ENCODE results near the gene SSH3.

SSH3 gene, protein sequence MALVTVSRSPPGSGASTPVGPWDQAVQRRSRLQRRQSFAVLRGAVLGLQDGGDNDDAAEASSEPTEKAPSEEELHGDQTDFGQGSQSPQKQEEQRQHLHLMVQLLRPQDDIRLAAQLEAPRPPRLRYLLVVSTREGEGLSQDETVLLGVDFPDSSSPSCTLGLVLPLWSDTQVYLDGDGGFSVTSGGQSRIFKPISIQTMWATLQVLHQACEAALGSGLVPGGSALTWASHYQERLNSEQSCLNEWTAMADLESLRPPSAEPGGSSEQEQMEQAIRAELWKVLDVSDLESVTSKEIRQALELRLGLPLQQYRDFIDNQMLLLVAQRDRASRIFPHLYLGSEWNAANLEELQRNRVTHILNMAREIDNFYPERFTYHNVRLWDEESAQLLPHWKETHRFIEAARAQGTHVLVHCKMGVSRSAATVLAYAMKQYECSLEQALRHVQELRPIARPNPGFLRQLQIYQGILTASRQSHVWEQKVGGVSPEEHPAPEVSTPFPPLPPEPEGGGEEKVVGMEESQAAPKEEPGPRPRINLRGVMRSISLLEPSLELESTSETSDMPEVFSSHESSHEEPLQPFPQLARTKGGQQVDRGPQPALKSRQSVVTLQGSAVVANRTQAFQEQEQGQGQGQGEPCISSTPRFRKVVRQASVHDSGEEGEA

GRCh38 chr11:67303132-67303834, at the start of gene SSH3:
Gene SSH3 (plus strand): TSS chr11:67303530. CDS start chr11:67303626, 96 bp downstream.
- DNase-seq, result peak; percentile 68

GRCh38 chr11:67253872-67254624, 49.3 kb upstream of the SSH3 start:
- DNase-seq, result no peak

GRCh38 chr11:67254798-67255197, 48.5 kb upstream of the SSH3 start:
- DNase-seq, result no peak

GRCh38 chr11:67255353-67255752, 48.0 kb upstream of the SSH3 start:
- no peak for DNase-seq

DNA sequence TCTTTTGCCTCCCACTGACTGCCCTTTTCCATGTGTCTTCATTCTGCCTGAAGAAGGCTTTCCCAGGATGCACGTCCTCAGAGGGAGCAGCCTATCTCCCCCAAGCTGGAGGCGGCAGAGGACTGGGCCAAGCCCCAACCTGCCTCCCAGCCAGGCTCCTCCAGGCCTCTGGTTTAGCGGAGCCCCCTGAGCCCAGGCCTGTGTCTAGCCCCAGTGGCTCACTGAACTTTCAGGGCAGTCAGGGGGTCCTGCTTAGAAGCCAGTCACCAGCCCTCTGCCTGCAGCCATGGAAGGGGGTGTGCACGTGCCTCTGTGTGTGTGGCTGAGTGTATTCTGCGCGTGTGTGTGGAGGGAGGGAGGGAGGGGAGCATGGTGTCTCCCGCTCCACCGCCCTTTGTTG, 47.5 kb upstream of the SSH3 start:
- DNase-seq, result no peak

DNA sequence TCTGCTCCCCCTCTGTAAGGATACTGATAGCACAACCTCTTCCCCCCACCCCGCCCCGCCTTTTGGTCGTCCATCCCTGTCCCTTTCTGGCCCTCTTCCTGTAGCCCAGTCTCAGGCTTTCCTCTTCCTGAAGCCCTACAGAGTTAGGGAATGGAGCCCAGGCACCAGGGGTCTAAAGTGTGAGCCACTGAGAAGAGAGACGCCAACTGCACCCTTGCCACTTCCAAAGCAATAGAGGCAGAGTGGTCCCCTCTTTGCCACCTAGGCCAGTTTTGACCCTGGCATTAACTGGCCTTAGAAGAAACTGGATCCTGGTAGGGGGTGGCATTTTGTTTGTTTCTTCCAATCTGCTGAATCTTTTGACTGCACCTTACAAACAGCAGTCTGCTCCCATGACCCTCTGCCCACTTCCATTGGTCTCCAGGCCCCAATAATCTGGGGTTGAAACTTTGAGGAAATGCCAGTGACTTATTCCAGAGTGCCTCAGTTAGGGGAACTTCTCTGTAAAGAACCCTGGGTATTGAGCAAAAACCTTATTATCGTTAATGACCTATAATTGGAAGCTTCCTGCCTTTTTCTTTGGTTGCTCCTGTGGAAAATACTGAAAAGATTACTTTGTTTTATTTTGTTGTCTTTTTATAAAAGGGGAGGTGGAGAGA, 46.7 kb upstream of the SSH3 start:
- no peak for DNase-seq

DNA sequence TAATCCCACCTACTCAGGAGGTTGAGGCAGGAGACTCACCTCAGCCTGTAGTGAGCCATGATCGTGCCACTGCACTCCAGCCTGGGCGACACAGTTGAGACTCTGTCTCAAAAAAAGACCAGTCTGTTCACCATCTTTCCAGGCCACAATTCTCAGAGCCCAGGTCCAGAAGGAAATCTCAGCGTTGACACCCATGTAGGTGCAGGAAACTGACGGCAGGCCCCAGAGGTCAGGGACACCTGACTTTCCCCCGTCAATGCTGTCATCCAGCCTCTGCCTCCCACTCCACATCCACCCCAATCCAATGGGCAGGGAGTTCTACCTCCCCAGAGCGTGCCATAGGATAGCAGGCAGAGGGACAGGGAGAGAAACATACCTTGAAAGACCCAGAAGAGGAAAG, 42.9 kb upstream of the SSH3 start:
- no peak for DNase-seq

DNA sequence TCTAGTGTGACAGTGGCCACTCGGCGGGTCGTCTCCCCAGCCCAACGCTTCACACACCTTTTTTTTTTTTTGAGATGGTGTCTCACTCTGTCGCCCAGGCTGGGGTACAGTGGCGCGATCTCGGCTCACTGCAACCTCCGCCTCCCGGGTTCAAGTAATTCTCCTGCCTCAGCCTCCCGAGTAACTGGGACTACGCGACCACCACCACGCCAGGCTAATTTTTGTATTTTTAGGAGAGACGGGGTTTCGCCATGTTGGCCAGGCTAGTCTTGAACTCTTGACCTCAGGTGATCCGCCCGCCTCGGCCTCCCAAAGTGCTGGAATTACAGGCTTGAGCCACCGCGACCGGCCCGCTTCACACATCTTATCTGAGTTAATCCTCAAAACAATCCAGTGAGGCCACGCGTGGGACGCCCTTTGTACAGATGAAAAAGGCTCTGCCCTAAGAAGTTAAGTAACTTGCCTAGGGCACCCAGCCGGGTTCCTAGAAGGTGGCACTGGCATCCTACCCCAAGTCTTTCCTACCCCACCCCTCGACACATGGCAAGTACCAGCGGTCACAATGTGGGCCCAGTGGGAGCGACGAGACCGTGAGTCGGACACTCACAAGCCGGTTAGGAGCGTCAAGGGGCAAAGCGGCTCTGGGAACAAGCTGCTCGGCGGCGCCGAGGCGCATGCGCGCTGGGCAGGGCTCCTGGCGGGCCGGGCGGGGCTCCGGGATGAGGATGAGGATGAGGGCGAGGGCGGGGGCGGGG, 42.3 kb upstream of the SSH3 start:
- DNase-seq, result peak; percentile 69

- DNase-seq, result no peak
These were observed 41.7 kb upstream of the SSH3 start for GRCh38 chr11:67261640-67261945.

DNA sequence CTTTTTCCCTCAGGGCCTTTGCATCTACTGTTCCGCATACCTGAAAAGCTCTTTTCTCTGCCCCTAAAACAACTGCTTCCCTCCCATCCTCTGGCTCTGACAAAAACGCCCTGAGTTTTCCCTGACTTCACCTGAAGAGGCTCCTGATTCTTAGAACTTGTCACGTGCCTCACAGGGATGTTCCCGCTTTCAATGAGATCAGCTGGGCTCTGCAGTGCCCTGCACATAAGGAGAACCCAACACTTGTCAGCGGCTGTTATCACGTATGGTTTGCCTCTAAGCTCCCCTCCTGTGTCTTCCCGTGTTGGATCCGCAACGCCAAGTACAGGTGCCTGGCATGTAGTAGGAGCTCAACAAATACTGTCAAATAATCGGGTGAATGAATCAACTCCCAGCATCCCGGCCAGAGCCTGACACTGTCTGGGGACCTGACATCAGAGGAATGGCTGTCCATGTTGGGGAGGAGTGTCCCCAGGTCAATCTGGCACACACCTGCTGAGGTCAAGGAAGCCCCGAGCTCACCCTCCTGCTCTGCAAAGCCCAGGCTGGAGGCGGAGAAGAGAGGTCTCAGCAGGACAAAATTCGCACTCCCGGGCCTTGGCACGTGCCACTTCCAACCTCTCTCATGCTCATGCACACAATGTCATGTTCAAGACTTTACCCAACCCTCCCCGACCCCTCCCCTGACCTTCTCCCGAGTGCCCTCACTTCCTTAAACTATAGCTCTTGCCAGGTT, 41.2 kb upstream of the SSH3 start:
- DNase-seq, result no peak

GRCh38 chr11:67262731-67263675, 40.3 kb upstream of the SSH3 start:
- peak; percentile 85 for DNase-seq

- no peak for DNase-seq
These were observed 39.1 kb upstream of the SSH3 start for GRCh38 chr11:67264260-67264659.

GRCh38 chr11:67264877-67265632, 38.3 kb upstream of the SSH3 start:
- no peak for DNase-seq

- peak; percentile 57 for DNase-seq
These were observed 37.5 kb upstream of the SSH3 start for GRCh38 chr11:67265633-67266448.

DNA sequence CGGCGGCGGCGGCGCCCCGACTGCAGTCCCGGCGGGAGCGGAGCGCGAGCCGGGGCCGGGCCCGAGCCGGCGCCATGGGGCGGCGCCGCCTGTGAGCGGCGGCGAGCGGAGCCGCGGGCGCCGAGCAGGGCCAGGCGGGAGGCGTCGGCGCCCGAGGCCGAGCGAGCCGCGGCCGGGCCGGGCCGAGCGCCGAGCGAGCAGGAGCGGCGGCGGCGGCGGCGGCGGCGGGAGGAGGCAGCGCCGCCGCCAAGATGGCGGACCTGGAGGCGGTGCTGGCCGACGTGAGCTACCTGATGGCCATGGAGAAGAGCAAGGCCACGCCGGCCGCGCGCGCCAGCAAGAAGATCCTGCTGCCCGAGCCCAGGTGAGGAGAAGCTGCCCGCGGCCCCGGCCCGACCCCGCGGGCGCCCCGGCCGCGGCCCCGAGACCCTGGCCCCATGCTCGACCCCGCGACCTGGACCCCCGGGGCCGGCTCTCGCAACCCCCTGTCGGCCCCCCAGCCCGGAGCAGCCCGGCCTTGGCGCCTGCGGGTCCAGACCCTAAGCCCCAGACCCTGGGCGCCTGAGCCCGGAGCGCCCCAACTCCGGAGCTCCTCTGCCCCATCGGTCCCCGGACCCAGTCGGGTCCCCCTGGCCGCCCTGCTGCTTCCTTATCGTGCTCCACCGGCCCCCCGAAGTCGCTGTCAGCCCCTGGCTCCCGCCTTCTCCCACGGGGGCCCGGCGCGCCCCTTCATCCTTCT, 36.7 kb upstream of the SSH3 start, which contains the start of gene GRK2:
TSS of gene GRK2 (plus strand) at position 25 of the 739 bp plus-strand sequence. CDS start at position 252, 227 bp downstream.
- peak; percentile 57 for DNase-seq

GRCh38 chr11:67267188-67268080, 35.9 kb upstream of the SSH3 start:
- no peak for DNase-seq

All from EL (cell line).